ENCODE data around the gene HCK. TPM values are rescaled to one million over a fixed set of nuclear protein-coding genes. Genes with fewer than 3 reads are reported as not detected.

HCK gene
- total RNA-seq, 1 experiment from 2014 or later, result 0.17 TPM

DNA sequence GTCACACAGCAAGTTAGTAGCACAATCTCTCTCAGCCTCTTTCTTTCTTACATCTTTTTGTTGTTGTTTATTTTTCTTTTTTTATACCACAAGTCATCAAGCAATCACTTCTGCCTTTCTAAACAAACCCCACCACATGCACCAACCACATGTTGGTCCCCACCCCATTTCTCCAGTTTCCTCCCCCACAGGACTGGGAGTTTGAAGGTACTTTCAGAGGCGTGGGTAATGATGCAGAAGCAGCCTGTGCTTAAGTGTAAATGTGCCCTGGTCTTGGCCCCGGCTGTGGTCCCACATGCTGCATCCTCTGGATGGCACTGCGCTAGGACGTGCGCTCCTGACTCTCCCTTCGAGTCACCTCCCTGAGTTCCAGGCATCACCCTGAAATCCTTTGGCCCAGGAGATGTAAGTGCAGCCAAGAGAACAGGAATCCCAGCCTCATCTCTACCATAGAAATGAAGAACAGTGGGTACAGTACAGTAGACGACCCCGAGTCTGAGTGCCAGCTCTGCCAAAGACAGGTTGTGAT lies 5.7 kb downstream of the HCK start:
- H3K9me2 ChIP-seq (ENCODE audit: insufficient read depth), result no peaks in the 10 kb centered on the region
- ChIA-PET POLR2A (interaction anchor here (0.7 kb wide), 1 partner anchor 117 kb away, joined by 3 read pairs; no protein-coding TSS in a partner anchor), RAD21 (ENCODE audit: low non-redundant PET in 1 of 2, low total read pairs in 2 of 2, uncharacterized antibody in 2 of 2, unreplicated experiment in 2 of 2) (no interaction called here), CTCF (no interaction called here)
- H3K4me1 ChIP-seq (ENCODE audit: control insufficient read depth in 1 of 2, insufficient read depth in 2 of 2, low read length in 2 of 2), result no peaks in the 10 kb centered on the region
- TF ChIP-seq, protein P1, sequence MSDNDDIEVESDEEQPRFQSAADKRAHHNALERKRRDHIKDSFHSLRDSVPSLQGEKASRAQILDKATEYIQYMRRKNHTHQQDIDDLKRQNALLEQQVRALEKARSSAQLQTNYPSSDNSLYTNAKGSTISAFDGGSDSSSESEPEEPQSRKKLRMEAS (IDR thresholded peaks at IDR 0.05), result no peak
- TF ChIP-seq EZH2phosphoT487 (IDR thresholded peaks at IDR 0.05; ENCODE audit: borderline replicate concordance) (no peak), ELF1 (IDR thresholded peaks at IDR 0.05; ENCODE audit: borderline replicate concordance, low read depth) (no peak), SRF (IDR thresholded peaks at IDR 0.05; ENCODE audit: low read depth) (no peak)
- no peaks in the 10 kb centered on the region for H3K9me3 ChIP-seq (ENCODE audit: control insufficient read depth in 1 of 2, insufficient read depth in 1 of 2, low read depth in 1 of 2, low read length in 2 of 2)
- no peaks in the 10 kb centered on the region for H3K36me3 ChIP-seq (ENCODE audit: control insufficient read depth in 1 of 2, insufficient read depth in 2 of 2, low read length in 2 of 2)
- no peak overlapping the region for H3K4me2 ChIP-seq (ENCODE audit: low read length)
- H3K4me3 ChIP-seq (replicated peaks in 1 of 2; ENCODE audit: low read depth in 1 of 2, low read length in 2 of 2), result no peak overlapping the region
- H3K9ac ChIP-seq (ENCODE audit: low read length), result no peak overlapping the region
- no TSS peak for BruUV-seq (replicated peaks)
- H2AFZ ChIP-seq (ENCODE audit: low read depth, low read length, poor library complexity, severe bottlenecking), result no peak overlapping the region
- ATAC-seq, result no peak
- no peaks in the 10 kb centered on the region for H4K20me1 ChIP-seq (ENCODE audit: insufficient read depth)
- no peak overlapping the region for H3K27ac ChIP-seq (ENCODE audit: low read depth, low read length)
- H3K79me2 ChIP-seq (ENCODE audit: insufficient read depth, low read length), result no peaks in the 10 kb centered on the region
- intact Hi-C loops (cut with micrococcal nuclease), result no loop called here
- DNase-seq (ENCODE audit: low read depth, low spot score), result no peak
- peaks cover 31% of the 10 kb centered on the region for H3K27me3 ChIP-seq (ENCODE audit: insufficient read depth, low read length)

DNA sequence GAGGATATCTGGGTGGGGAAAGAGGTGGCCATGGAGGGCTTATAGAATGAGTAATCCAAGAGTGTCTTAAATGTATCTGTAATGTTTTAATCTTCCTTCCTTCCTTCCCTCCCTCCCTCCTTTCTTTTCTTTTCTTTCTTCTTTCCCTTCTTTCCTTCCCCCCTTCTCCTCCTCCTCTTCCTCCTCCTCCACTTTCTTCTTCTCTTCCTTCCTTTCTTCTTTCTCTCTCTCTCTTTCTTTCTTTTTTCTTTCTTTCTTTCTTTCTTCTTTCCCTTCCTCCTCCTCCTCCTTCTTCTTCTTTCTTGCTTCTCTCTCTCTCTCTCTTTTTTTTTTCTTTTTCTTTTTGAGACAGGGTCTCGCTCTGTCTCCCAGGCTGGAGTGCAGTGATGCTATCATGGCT lies 7.1 kb downstream of the HCK start:
- intact Hi-C loops (cut with micrococcal nuclease), result no loop called here
- ATAC-seq, result no peak
- BruUV-seq (replicated peaks), result no TSS peak

More for the DNA sequence above, 7.1 kb downstream of the HCK start:
- Histone ChIP-seq H3K4me2 (ENCODE audit: low read length) (no peak overlapping the region), H3K9ac (ENCODE audit: low read length) (no peak overlapping the region), H3K4me3 (replicated peaks in 1 of 2; ENCODE audit: low read depth in 1 of 2, low read length in 2 of 2) (no peak overlapping the region), H3K4me1 (ENCODE audit: control insufficient read depth in 1 of 2, insufficient read depth in 2 of 2, low read length in 2 of 2) (no peaks in the 10 kb centered on the region), H3K27me3 (ENCODE audit: insufficient read depth, low read length) (peaks cover 34% of the 10 kb centered on the region), H2AFZ (ENCODE audit: low read depth, low read length, poor library complexity, severe bottlenecking) (no peak overlapping the region), H4K20me1 (ENCODE audit: insufficient read depth) (no peaks in the 10 kb centered on the region), H3K27ac (ENCODE audit: low read depth, low read length) (no peak overlapping the region), H3K9me3 (ENCODE audit: control insufficient read depth in 1 of 2, insufficient read depth in 1 of 2, low read depth in 1 of 2, low read length in 2 of 2) (no peaks in the 10 kb centered on the region), H3K36me3 (ENCODE audit: control insufficient read depth in 1 of 2, insufficient read depth in 2 of 2, low read length in 2 of 2) (no peaks in the 10 kb centered on the region), H3K9me2 (ENCODE audit: insufficient read depth) (no peaks in the 10 kb centered on the region), H3K79me2 (ENCODE audit: insufficient read depth, low read length) (no peaks in the 10 kb centered on the region)
- POLR2A ChIA-PET, result no interaction called here
- no peak for DNase-seq (ENCODE audit: low read depth, low spot score)
- RAD21 ChIA-PET (ENCODE audit: low non-redundant PET in 1 of 2, low total read pairs in 2 of 2, uncharacterized antibody in 2 of 2, unreplicated experiment in 2 of 2), result no interaction called here
- CTCF ChIA-PET, result no interaction called here
- TF ChIP-seq YY1 (IDR thresholded peaks at IDR 0.05; ENCODE audit: extremely low read depth, insufficient replicate concordance, low read depth, low read length) (no peak), EZH2 (IDR thresholded peaks at IDR 0.05) (no peak), FOSL1 (IDR thresholded peaks at IDR 0.05; ENCODE audit: low read depth) (no peak), SP1 (IDR thresholded peaks at IDR 0.05; ENCODE audit: low read depth) (no peak), ELF1 (IDR thresholded peaks at IDR 0.05; ENCODE audit: borderline replicate concordance, low read depth) (no peak), CEBPB (IDR thresholded peaks at IDR 0.05; ENCODE audit: low read depth) (no peak), EGR1 (IDR thresholded peaks at IDR 0.05; ENCODE audit: low read depth) (no peak)
- TF ChIP-seq, protein P2, sequence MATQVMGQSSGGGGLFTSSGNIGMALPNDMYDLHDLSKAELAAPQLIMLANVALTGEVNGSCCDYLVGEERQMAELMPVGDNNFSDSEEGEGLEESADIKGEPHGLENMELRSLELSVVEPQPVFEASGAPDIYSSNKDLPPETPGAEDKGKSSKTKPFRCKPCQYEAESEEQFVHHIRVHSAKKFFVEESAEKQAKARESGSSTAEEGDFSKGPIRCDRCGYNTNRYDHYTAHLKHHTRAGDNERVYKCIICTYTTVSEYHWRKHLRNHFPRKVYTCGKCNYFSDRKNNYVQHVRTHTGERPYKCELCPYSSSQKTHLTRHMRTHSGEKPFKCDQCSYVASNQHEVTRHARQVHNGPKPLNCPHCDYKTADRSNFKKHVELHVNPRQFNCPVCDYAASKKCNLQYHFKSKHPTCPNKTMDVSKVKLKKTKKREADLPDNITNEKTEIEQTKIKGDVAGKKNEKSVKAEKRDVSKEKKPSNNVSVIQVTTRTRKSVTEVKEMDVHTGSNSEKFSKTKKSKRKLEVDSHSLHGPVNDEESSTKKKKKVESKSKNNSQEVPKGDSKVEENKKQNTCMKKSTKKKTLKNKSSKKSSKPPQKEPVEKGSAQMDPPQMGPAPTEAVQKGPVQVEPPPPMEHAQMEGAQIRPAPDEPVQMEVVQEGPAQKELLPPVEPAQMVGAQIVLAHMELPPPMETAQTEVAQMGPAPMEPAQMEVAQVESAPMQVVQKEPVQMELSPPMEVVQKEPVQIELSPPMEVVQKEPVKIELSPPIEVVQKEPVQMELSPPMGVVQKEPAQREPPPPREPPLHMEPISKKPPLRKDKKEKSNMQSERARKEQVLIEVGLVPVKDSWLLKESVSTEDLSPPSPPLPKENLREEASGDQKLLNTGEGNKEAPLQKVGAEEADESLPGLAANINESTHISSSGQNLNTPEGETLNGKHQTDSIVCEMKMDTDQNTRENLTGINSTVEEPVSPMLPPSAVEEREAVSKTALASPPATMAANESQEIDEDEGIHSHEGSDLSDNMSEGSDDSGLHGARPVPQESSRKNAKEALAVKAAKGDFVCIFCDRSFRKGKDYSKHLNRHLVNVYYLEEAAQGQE (IDR thresholded peaks at IDR 0.05; ENCODE audit: low read depth), result no peak
- TF ChIP-seq, protein P3, sequence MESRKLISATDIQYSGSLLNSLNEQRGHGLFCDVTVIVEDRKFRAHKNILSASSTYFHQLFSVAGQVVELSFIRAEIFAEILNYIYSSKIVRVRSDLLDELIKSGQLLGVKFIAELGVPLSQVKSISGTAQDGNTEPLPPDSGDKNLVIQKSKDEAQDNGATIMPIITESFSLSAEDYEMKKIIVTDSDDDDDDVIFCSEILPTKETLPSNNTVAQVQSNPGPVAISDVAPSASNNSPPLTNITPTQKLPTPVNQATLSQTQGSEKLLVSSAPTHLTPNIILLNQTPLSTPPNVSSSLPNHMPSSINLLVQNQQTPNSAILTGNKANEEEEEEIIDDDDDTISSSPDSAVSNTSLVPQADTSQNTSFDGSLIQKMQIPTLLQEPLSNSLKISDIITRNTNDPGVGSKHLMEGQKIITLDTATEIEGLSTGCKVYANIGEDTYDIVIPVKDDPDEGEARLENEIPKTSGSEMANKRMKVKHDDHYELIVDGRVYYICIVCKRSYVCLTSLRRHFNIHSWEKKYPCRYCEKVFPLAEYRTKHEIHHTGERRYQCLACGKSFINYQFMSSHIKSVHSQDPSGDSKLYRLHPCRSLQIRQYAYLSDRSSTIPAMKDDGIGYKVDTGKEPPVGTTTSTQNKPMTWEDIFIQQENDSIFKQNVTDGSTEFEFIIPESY (IDR thresholded peaks at IDR 0.05; ENCODE audit: extremely low read depth, insufficient replicate concordance, low read length), result no peak
